Activated CD4-positive, alpha-beta T cell treated with anti-CD3 and anti-CD28 coated beads, Interleukin-2, amount 50 U/mL, for 1 hour (primary cell): ENCODE data around the gene FCN1.

ENCODE experiments used
- DNase-seq: peaks from one replicate; pipeline ENCODE4 v3.0.0-alpha.2; 2020

Gene FCN1

GRCh38 chr9:134889386-134890154 lies 28.1 kb downstream of the FCN1 start:
- no peak for DNase-seq

GRCh38 chr9:134888603-134889190 lies 29.0 kb downstream of the FCN1 start:
- DNase-seq = no peak

DNA sequence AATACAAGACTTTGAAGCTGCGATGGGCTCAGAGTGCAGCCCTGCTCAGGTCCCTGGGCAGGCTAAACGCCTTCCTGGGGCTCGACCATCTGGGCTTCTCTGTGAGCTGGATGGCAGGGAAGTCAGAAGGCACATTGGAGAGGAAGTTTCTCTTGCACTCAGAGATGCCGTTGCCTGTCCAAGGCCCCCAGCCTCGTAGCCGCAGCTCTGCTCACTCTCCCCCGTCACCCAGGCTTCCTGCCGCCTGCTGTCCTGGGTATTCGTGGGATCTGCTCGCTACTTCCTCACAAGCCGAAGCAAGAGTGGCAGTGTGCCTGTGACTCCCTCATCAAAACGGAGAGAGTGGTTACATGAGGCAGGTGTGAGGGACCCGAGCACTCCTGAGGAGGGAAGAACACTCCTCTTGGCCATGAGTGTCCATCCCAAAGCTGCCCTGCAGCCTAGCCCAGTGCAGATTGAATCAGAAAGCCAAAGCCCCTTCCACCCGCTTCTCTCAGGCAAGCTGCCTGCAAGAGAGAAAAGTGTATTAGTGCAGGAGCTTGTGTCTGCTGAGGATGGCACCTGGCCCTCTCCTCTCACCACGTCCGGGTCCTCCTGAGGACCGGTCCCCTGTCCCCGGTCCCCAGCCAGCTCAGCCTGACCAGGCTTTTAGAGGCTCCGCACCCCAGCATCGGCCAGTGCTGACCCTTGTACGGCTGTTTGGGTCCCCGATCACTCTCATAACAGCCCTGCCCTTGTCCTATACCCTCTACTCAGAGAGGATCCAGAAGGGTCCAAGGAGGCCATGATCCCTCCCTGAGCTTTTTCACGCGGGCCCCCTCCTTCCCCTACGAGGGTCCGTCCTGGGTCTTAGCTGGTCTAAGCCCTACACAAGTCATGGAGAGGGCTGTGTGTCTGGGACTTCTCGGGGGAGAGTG lies 29.8 kb downstream of the FCN1 start:
- no peak for DNase-seq

DNA sequence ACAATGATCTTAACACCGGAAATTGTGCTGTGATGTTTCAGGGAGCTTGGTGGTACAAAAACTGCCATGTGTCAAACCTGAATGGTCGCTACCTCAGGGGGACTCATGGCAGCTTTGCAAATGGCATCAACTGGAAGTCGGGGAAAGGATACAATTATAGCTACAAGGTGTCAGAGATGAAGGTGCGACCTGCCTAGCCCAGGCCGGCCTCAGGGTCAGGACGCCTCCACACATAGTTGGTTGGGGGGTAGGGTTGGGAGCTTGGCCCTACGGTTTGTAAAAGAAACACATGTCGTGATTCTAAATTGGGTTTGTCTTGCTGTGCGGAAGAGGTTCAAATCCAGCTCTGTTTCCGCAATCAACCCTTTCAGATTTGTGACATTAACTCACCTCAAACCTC lies 30.5 kb downstream of the FCN1 start:
- no peak for DNase-seq

- DNase-seq = no peak
These were observed 31.2 kb downstream of the FCN1 start for GRCh38 chr9:134886413-134886913.

- no peak for DNase-seq
These were observed 31.9 kb downstream of the FCN1 start for GRCh38 chr9:134885679-134886412.

GRCh38 chr9:134885001-134885678 lies 32.6 kb downstream of the FCN1 start:
- no peak for DNase-seq

DNA sequence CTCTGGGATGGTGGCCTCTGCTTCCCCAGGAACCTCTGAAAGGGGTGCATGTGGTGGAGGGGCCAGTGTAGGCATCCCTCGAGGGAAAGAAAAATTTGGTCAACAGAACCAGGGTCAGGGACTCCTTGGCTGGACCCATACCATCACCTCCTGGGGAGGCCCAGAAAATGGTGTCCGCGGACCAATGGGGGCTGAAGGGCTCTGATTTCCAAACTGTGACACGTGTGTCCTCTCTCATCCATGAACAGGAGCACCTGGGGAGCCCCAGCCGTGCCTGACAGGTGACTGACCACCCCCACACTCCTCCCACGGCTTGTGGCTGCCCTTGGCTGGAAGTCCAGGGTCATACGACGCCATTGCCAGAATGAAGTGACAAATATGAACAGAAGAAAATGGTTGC lies 33.2 kb downstream of the FCN1 start:
- no peak for DNase-seq

- DNase-seq = no peak
These were observed 34.5 kb downstream of the FCN1 start for GRCh38 chr9:134883040-134883782.

GRCh38 chr9:134882204-134882785 lies 35.4 kb downstream of the FCN1 start:
- no peak for DNase-seq

- DNase-seq = no peak
These were observed 36.4 kb downstream of the FCN1 start for GRCh38 chr9:134881313-134881670.

DNA sequence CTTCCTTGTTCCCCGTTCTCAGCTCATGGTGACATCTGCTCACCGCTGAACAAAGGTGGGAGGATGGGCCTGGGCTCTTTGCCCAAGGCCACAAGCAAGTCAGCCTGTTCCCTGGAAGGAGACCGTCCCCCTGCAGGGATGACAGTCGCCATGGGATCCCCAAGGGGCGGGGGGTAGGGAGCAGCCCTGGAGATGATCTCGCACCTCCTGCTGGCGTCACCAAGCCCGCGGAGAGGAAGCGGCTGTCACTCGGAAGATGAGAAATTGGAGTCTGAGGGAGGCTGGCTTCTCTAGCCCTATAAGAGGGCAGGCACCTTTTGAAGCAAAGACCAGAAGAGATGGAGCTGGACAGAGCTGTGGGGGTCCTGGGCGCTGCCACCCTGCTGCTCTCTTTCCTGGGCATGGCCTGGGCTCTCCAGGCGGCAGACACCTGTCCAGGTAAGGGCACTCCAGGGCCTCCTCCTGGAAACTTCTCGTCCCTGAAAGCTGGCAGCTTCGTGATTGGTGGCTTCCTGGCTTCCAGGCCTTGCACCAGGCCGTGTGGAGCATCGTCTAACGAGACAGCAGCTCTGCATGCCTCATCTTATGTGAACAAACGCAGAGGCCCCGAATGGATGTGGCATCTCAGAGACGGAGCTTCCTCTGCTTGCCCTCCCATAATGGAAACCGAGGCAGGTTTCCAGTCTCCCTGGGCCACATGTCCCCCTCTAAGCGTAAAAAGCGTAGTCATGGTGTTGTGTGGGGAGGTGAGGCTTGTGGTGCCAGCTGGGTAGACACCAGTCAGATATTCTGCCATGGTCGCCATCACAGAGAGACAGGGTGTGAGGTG lies 37.0 kb downstream of the FCN1 start, which contains the start of gene FCN2:
Gene FCN2, plus strand, starts transcription at position 327 of the 829 bp plus-strand sequence. Its CDS starts 12 bp downstream, at position 339.
- DNase-seq = no peak

DNA sequence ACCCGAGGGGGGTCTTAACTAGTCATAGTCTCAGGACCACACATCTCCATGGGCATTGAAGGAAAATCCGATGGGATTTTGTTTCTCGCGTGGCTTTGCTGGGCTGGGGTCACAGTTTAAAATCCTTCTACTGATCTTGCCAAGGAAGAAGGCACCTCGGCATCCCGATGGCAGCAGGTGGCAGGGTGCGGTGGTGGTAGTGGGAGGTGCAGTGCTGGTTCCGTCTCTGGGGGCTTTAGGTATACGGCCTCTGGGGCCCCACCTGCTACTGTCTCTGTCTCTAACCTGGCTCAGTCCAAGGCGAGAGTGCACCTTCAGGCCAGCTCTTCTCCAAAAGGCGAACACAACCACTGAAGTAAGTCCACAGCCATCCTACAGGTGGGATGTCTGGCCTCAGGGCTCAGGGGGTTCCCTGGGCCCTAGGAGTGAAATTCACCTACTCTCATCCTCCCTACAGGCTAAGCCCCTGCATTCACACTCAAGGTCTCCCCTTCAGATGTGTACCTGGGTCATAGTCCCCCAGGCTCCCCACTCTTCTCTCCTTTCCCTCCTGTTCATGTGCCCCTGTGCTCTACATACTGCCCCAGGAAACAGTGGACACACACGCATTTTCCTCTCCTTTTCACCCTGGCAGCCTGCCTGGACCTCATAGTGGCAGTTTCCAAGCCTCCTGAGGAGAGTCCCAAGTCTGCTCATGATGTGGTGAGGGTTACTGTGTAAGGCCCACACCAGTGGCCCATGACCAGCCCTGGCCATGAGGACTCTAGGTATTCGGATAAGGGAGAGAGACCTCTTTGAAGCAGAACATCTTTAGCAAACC lies 37.8 kb downstream of the FCN1 start:
- DNase-seq = no peak

DNA sequence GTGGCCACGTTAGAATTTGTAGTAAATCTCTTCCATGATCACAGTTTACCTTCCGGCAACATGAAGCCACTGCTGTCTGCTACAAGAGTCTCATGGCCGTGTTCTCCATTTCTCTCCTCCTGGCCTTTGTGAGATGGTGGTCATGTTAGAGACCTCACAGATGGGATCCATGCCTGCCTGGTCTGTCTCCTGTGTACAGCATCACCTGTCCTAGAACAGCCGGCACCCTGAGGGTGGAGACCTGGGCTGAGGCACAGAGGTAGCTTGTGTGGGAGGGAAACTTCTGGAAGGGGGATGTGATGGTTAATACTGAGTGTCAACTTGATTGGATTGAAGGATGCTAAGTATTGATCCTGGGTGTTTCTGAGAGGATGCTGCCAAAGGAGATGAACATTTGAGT lies 40.2 kb downstream of the FCN1 start:
- no peak for DNase-seq

DNA sequence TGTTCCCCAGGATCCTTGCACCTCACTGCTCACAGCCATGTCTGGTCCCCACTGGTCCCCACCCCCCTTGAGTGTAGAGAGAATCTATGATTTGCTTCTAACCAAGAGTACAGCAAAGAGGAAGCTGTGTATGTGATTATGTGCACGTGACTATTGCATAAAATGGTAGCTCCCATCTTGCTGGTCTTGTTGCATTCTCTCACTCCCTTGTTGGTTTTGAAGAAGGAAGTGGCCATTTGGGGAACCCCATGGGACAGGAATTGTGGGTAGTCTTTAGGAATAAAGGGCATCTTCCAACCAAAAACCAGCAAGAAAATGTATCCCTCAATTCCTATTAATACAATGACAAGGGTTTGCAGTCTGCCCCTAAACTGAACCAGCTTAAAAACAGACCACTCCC lies 42.3 kb downstream of the FCN1 start:
- DNase-seq = no peak

GRCh38 chr9:134872482-134873231 lies 45.1 kb downstream of the FCN1 start:
- no peak for DNase-seq

DNA sequence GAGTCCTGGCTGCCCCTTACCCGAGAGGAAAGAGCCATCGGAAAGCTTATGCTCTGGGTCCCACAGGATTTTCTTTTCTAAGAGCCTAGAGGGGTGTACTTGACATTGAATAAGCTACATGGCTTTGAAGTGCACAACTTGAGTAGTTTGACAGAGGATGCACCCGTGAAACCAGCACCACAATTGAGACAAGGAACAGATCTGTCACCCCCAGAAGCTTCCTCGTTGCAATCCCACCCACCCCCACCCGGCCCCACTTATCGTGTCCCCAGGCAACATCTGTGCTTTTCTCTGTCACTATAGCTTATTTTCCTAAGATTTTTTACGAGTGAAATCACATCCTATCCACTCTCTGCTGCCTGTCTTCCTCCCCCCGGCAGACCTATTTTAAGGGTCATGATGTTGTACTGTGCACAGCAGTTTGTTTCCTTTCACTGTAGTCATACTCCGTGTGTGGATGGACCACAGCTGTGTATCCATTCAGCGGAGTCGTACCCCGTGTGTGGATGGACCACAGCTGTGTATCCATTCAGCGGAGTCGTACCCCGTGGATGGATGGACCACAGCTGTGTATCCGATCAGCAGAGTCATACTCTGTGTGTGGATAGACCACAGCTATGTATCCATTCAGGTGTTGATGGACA lies 45.9 kb downstream of the FCN1 start:
- no peak for DNase-seq
